NCI-H748 (cell line): ENCODE data around the gene MAN1B1.

Experiments
- DNase-seq: peaks from one replicate; lab custom pipeline; 2025; ENCODE audit not compliant: unreplicated experiment; lab: John Stamatoyannopoulos, UW

The MAN1B1 gene

DNA sequence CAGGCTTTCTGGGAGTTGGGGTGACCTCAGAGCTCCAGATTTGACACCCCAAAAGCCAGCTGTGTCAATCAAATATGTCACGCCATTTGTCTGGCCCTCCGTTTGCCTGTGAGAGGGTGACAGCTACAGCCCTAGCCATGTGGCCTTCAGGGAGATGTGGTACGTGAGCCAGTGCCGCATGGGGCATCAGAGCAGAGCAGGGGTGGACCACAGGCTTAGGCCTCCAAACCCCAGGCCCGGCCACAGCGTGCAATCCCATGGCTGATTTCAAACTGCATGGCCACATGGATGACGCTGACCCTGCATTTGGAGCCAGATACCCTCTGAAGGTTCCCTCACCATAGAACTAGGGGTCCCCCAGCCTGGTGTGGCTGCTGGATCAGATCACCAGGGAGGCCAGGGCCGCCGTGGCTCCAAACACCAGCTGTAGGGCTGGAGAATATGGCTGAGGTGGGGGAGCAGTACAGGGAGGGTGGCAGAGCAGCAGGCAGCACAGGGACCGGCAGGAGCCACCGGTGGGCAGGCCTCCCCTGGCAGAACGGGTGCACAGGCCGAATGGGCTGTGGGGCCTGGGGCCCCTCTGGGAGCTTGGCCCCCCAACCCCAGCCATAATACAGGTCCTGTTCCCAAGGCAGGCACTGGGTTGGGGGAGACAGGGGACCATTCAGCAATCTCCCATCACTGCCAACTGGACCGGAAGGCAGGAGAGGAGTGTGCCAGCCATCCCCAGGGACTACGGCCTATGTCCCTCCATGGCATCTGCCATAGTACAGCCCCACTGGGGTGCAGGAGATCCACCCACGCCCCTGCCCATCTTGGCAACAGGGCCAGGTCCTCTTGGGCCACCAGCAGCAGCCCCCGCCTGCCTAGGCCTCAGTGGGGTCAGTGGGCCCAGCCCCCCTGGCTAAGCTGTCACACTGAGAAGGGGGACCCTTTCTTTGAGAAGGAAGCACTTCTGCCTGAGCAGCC, 18.0 kb upstream of the MAN1B1 start:
- no peak for DNase-seq

DNA sequence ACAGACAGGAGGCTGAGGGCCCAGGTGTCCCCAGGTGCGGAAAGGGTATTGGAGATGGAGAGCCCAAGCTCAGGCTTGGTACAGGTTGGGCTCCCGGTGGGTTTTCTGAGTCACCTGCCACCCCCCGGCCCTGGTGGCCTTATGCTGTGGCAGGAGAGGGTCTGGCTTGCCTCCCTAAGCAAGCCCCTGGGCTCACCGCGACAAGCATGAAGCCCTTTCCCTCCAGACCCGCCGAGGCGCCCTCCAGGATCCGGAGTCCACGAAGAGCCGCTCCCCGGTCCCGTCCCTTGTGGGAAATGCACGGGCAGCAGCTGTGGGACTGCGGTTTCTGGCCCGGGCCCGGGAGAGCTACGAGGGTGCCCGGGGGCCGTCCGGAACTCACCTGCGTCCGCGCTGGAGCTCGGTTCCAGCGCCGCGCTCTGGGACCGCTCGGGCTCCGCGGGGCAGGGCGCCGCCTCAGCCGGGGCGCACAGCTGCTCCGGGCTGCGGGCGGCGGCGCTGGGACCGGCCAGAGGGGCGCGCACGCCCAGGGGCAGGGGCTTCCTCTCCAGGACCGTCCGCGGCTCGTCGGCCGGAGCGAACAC, 17.2 kb upstream of the MAN1B1 start:
- peak; percentile 40 for DNase-seq

DNA sequence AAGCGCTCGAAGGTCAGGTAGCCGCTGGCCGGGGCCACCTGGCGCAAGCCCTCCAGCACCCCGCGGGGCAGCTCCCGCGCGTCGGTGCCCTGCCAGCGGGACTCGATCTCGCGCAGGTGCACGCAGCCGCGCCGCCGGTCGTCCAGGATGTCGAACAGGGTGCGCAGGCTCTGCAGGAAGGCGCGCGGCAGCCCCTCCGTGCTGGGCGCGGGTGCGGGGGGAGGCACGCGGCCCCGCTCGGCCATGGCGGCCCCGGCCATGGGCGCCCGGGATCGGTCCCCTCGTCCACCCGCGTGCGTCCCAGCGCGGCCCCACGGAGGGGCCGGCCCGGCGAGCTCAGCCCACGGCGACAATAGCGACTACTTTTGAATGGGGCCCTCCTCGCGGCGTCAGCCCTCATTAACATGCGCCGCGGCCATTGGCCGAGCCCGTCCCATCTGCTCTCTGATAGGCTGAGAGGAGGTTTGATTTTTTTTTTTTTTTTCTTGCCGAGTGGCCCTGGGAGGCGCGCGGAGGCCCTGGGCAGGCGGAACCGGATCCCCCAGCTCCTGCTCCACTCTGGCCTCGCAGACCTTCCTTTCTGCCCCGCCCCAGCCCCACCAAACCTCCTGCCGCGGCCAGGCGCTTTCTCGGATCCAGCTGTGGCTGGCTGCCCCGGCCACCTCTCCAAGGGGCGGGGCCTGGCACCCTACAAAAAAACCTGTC, 16.4 kb upstream of the MAN1B1 start, which contains the start of gene SAPCD2:
Gene SAPCD2, minus strand, starts transcription at position 357 of the 705 bp plus-strand sequence. Its CDS starts 97 bp downstream, at position 260.
- DNase-seq = peak; percentile 97

DNA sequence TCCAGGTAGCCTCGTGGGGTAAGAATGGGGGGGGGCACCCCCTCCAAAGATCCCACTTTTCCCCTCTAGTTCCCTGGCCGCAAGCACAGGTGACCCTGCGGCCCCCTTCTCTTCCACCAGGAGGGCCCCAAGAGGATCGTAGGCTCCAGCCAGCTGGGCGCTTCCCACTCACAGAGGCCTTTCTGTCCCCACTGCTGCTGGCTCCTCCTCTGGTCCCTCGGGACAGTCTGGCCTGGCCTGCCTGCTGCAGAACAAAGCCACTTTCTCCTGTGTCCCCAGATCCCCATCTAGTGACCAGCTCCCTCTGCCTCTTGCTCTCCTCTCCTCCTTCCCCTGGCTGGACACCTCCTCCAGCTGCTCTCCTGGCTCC, 15.9 kb upstream of the MAN1B1 start:
- DNase-seq = peak; percentile 71

DNA sequence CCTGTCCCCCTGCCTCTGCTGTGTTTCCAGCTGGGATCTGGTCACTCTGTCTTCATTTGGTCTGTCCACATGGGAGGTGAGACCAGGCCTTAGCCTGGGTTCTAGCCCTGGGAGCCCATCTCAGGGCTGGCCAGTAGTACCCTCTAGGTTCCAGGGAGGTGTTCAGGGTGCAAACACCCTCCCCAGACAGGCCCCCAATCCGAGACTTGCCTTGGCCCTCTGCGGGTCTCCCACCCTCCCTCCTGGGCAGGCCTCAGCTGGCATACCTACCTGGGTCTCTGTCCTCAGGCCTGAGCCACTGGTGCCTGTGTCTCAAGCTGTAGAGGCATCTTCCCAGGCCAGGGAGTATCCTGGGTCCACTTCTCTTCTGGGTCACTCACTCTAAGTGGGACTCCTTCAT, 15.5 kb upstream of the MAN1B1 start:
- no peak for DNase-seq

DNA sequence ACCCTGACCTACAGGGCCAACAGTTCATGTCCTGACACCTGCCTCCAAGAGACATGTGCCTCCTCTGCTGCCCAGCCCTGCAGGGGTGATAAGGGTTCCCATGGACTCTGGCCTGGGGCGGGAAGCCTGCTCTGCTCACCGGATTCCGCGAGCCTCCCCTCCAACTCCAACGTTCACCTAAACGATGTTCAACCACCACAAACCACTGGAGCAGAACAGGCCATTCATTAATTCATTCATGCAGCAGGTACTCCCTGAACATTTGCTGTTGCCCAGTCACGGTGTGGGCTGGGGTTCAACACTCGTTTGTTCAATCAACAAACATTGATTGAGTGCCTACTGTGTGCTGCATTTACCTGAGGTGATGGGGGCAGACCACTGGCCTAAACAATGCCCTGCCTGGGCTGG, 12.8 kb upstream of the MAN1B1 start:
- DNase-seq = no peak

DNA sequence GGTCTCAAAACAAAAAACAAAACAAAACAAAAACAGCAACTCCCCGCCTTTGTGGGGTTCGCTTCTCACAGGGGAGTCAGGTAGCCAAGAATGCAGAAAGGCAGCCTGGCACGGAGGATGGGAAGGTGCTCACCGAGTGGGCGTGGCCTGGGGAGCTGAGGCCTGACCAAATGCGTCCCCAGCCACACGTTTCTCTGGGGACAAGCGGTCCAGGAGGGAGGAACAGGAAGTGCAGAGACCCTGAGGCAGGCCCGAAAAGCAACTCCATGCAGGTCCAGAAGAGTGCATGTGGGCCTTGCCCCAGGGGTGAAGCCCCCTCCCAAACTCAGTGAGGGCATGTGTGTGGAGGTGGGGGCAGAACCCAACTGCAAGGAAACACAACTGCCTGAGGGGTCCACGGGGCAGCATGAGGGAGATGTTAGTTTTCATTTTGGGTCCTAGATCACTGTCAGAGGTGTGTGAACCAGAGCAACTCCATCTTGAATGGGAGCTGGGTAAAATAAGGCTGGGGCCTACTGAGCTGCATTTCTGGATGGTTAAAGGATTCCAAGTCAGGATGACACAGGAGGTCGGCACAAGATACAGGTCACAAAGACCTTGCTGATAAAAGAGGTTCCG, 12.0 kb upstream of the MAN1B1 start:
- DNase-seq = no peak

DNA sequence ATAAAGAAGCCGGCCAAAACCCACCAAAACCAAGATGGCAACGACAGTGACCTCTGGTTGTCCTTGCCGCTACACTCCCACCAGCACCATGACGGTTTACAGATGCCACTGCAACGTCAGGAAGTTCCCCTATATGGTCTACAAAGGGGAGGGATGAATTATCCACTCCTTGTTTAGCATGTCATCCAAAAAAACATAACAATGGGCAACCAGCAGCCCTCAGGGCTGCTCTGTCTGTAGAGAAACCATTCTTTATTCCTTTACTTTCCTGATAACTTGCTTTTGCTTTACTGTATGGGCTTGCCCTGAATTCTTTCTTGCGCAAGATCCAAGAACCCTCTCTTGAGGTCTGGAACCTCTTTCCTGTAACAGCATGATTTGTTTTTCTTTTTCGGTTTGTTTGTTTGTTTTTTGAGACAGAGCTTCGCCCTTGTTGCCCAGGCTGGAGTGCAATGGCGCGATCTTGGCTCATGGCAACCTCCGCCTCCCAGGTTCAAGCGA, 11.5 kb upstream of the MAN1B1 start:
- no peak for DNase-seq

DNA sequence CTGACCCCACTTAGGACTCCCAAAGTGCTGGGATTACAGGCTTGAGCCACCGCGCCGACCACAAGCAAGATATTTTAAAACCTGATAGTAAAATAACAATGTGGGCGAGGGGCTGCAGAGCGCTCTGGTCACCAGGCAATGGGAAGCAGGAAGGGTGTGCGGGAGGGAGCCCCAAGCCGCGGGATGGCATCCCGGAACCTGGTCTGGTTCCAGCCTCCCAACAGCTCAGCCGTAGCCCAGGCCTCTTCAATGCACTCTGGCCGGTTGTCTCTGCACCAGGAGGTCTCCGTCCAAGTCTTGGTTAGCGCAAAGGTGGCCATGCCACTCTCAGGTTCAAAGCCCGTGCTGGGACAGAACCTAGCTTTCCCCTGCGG, 10.2 kb upstream of the MAN1B1 start:
- no peak for DNase-seq

DNA sequence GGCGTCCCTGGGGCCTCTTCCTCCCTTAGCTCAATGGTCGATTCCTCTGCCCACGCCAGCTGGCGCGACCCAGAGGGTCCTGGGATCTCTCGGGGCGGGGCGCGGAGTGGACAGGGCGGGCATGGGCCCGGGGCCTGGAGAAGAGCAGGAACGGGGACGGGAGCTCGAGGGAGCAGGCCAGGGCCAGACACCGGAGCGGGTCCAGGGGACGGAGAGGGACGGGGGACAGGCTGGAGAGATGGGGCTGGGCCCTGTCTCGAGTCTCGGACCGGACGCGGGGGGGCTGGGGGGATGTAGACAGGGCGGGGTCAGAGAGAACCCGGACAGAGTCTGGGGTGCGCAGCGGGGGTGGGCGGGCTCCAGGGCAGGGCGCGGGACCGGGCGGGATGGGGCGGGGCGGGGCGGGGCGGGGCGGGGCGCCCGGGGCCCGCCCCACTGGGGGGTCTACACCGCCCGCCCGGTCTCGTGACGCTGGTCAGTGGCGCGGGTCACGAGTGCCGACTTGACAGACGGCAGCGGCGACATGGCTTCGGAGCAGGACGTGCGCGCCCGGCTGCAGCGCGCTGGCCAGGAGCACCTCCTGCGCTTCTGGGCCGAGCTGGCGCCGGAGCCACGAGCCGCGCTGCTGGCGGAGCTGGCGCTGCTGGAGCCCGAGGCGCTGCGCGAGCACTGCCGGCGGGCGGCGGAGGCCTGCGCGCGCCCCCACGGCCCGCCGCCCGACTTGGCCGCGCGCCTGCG, 9.6 kb upstream of the MAN1B1 start, which contains the start of gene UAP1L1:
Gene UAP1L1, plus strand, starts transcription at position 508 of the 738 bp plus-strand sequence. Its CDS starts 16 bp downstream, at position 524.
- DNase-seq = peak; percentile 65

DNA sequence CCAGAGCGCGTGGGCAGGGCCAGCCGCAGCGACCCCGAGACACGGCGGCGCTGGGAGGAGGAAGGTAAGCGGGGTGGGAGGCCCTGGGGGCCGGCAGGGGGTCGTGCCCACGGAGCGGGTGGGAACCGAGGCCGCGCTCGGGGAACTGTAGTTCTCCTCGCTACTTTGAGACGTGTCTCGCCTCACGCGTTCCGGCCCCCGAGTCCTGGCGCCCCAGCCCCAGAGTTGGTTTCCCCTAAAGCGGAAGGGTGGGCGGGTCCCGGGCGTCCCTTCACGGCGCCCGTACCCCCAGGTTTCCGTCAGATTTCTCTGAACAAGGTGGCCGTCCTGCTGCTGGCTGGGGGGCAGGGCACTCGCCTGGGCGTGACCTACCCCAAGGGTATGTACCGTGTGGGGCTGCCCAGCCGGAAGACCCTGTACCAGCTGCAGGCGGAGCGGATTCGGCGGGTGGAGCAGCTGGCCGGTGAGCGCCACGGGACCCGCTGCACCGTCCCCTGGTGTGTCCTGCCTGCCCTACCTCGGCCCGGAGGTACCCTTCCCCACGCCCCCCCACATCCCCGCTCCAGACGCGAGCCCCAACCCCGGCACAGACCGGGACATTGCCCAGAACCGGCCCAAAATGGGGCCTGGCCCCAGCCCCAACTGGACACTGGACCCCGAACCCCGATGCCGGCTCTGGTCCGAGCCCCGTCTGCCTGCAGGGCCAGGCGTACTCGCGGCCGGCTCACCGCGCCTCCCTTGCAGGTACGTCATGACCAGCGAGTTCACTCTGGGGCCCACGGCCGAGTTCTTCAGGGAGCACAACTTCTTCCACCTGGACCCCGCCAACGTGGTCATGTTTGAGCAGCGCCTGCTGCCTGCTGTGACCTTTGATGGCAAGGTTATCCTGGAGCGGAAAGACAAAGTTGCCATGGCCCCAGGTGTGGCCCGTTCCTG, 8.8 kb upstream of the MAN1B1 start:
- DNase-seq = peak; percentile 52

DNA sequence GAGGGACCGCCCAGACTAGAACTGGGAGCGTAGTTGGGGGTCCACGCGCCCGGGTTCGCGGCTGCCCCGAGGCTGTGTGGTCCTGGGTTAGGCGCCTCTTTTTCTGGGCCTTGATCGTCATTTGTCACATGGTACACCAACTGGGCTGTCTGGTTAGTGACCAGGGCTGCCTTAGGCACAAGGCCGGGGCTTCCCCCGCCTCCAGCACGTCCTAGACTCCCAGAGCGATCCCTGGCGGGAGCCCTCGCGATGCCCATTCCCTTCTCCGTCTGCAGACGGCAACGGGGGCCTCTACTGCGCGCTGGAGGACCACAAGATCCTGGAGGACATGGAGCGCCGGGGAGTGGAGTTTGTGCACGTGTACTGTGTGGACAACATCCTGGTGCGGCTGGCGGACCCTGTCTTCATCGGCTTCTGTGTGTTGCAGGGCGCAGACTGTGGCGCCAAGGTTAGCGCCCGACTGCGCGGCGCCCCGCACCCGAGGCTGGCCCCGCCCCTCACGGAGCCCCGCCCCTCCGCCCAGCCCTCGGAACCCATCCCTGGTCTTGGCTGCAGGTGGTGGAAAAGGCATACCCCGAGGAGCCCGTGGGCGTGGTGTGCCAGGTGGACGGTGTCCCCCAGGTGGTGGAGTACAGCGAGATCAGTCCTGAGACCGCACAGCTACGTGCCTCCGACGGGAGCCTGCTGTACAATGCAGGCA, 7.9 kb upstream of the MAN1B1 start:
- DNase-seq = no peak

DNA sequence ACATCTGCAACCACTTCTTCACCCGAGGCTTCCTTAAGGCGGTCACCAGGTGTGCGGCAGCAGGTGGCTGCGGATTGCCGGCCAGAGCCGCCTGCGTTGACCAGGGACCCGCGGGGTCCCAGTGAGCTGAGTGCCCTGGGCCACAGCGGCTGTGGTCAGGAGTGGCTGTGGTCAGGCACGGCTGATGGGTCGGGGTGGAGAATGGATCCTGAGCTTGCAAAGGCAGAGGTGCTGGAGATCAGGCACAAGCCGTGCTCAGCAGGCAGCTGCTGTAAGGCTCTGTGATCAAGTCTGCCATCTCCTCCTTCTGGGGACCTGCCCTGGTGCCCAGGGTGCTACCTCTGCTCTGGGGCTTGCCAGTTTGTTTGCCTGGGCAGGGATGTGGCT, 7.4 kb upstream of the MAN1B1 start:
- DNase-seq = no peak

DNA sequence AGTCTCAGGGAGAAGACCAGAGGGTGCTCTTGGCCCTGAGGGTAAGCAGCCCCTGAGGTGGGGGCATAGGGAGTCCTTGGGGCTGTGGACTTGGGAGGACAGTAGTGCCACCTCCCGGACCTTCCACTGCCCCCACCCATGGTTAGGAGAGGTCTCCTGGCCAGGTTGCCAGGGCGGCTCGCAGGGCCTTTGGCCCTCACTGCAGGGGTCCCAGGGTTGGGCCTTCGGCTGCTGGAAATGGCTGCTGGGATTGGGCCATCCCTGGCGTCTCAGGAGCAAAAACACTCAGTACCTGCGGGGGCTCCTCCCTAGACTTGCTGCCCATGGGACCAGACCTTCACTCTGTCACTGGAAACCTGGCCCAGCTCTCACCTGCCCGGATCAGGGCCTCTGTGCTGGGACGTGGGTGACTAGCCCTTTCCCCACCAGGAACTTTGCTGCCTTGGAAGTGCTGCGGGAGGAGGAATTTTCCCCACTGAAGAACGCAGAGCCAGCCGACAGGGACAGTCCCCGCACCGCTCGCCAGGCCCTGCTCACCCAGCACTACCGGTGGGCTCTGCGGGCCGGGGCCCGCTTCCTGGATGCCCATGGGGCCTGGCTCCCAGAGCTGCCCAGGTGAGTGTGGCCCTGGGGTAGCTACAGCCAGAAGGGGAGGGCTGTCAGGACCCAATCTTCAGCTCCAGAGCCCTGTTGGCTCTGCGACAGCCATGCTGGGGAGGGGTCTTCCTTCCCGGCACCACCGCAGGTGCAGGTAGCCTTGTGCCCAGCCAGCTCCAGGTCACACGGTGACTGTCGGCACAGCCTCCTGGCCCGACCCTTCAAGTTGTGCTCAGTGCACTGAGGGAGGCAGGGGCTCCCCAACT, 6.3 kb upstream of the MAN1B1 start:
- DNase-seq = no peak

DNA sequence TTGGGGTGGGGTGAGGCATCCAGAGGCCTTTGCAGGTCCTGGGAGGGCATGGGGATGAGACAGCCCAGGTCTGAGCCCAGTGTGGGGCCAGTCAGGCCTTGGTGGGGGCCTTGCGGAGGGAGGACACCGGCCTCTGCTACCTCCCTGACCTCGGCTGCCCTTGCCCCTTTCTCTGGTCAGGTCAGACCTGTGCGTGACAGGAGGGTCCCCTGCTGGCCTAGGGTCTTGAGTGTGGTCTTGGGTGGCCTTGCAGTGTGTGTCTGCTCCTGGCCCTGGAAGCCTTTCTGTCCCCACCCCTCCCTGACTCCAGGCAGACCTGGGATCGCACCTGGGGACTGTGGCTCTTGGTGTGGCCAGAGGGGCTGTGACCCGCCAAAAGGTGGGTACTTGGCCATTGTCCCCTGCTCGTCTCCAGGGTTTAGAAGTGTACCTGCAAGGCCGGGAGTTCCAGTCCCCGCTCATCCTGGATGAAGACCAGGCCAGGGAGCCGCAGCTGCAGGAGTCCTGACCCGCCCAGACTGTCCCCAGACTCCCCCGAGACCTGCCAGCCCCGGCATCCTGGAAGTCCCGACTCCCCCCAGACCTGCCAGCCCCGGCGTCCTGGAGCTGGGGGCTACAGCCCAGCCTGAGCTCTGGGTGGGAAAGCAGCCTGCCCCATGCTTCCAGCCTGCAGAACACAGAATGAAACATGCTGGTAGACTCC, 4.4 kb upstream of the MAN1B1 start:
- no peak for DNase-seq

DNA sequence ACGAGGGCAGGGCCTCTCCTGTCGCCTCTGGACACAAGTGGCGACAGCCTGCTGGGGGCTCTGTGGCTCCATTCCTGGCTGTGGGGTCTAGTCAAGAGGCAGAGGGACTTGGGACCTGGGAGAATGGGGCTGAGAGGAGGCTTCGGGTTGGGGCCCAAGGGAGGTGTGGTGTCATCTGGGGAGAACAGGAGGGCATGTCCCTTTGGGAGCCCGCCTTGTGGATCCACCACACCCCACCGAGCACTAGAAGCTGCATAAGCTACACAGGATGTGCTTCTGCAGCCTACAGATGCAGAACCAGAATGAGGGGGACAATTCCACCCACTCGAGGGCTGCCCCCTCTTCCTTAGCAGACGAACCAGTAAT, 3.9 kb upstream of the MAN1B1 start:
- DNase-seq = no peak

DNA sequence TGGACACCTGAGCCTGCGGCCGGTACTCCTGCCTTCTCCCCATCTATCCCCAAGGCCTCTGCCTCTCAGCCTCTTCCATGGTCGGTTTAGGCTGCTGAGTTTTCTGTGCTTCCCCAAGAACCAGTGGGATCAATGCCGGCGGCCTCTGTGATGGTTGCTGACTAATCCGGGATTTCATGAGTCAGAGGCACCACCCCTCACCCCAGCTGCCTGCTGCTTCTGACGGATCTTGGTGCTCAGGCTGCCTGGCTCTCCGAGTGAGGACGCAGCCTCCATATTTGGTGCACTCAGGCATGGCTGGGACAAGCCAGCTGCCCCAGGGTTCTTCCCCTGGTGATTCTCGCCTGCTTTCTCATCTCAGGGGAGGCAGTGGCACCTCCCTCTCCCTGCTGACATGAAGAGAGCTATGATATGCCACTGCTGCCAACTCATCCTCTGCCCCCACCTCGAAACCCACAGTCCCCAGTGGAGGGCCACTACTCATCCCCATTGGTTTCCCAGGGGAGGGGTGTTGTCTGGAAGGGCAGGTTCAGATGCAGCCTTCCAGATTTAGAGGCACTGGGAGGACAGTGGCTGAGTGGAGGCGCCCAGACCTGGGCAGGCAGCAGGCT, 3.3 kb upstream of the MAN1B1 start:
- DNase-seq = no peak
